Measurements from ENCODE around the gene NNAT.
"Not testable (repeated sequence)": the region's sequence is repeated elsewhere in the genome, so short reads cannot be mapped to it uniquely, and the experiment has no call there.

Gene NNAT

GRCh38 chr20:37542281-37542680 is 21.2 kb downstream of the NNAT start:
- no peak for DNase-seq

- no peak for DNase-seq
These were observed 22.8 kb downstream of the NNAT start for GRCh38 chr20:37543828-37544227.

GRCh38 chr20:37544386-37544785 is 23.3 kb downstream of the NNAT start:
- no peak for DNase-seq

- no peak for DNase-seq
These were observed 24.5 kb downstream of the NNAT start for GRCh38 chr20:37545516-37545915.

- no peak for DNase-seq
These were observed 26.9 kb downstream of the NNAT start for GRCh38 chr20:37547912-37548311.

GRCh38 chr20:37550101-37550920 is 29.3 kb downstream of the NNAT start:
- DNase-seq: not testable (repeated sequence)

GRCh38 chr20:37551660-37552059 is 30.6 kb downstream of the NNAT start:
- DNase-seq: not testable (repeated sequence)

GRCh38 chr20:37552415-37552814 is 31.4 kb downstream of the NNAT start:
- DNase-seq: no peak

GRCh38 chr20:37554721-37555298 is 33.8 kb downstream of the NNAT start:
- DNase-seq: not testable (repeated sequence)

GRCh38 chr20:37556538-37556937 is 35.5 kb downstream of the NNAT start:
- no peak for DNase-seq

GRCh38 chr20:37558306-37558705 is 37.3 kb downstream of the NNAT start:
- no peak for DNase-seq

GRCh38 chr20:37558779-37559178 is 37.7 kb downstream of the NNAT start:
- no peak for DNase-seq

- no peak for DNase-seq
These were observed 38.4 kb downstream of the NNAT start for GRCh38 chr20:37559312-37560027.

- no peak for DNase-seq
These were observed 39.6 kb downstream of the NNAT start for GRCh38 chr20:37560629-37561028.

GRCh38 chr20:37562695-37563480 is 41.8 kb downstream of the NNAT start:
- DNase-seq: no peak

GRCh38 chr20:37564016-37564387 is 43.0 kb downstream of the NNAT start:
- DNase-seq: no peak

- DNase-seq: no peak
These were observed 43.5 kb downstream of the NNAT start for GRCh38 chr20:37564388-37565133.

- DNase-seq: no peak
These were observed 44.2 kb downstream of the NNAT start for GRCh38 chr20:37565134-37565811.

- DNase-seq: no peak
These were observed 45.7 kb downstream of the NNAT start for GRCh38 chr20:37566590-37567330.

- DNase-seq: no peak
These were observed 46.2 kb downstream of the NNAT start for GRCh38 chr20:37567331-37567665.

Measured in activated gamma-delta T cell (primary cell).